GM21447 (cell line): ENCODE results near the gene FBLN2.

Source experiments
- ATAC-seq: cut with Tn5 transposase; IDR thresholded peaks from one replicate; pipeline ENCODE4 v1.9.1; 2021; ENCODE audit not compliant: unreplicated experiment

Gene FBLN2

DNA sequence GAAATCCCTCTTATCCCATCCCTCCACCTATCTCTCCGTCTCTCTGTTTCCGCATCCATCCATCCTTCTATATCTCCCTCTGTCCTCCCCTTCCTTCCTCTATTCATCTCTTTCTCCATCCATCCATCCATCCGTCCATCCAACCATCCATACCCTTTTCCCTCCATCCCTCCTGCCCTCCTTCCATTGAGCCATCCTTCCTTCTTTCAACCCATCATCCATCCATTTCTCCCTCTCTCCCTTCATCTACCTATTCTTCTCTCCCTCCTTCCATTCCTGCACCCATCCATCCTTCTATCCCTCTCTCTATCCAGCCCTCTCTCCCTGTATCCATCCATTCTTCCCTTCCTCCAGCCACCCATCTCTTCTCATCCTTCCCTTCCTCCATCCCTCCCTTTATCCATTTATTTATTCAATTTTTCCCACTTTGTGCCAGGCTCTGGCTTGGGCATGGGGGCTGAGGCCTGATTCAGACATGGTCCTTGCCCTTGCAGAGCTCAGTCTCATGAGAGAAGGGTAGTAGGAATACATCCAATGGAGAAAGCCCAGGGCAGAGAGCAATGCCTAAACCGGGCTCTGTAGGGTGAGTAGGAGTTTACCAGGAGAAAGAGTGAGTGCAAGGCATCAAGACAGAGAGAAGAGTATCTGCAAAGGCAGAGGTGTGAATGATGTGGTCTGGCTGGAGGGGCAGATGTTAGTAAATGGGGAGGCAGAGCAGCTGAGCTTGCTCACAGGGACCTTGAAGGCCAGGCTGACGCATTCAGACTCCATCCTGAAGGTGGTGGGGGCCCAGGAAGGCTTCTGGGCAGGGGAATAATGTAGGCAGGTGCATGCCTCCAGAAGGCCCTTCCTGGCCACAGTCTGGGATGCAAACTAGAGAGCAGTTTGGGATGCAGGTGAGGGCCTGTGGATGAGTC, 19.5 kb upstream of the FBLN2 start:
- no peak for ATAC-seq

DNA sequence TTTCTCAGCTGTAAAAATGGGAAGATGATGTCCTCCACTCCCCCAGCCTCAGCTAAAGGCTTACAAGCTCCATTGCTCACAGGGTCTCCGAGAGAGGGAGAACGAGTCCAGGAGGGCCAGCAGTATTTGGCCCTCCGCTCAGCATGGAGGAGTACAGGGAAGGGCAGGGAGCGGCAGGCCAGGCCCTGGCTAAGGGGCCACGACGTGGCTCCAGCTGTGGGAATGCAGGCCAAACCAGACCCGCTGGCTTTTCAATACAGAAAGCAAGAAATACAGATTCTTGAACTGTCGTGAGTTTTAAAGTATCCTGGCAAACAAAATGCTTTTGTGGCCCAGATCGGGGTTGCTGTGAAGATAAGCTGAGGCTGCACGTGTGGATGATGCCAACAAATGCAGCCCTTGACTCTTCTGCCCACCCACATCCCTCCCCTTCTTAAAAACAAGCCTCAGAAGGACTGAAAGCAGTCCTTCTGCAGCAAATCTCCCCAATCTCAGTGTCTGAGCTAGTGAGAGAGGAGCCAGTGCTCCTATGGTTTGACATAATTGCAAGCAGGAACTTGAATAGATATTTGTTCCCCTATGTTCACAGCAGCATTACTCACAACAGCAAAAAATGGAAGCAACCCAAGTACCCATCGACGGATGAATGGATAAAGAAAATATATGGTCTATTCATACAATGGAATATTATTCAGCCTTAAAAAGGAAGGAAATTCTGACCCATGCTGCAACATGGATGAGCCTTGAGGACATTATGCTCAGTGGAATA, 18.5 kb upstream of the FBLN2 start:
- no peak for ATAC-seq

DNA sequence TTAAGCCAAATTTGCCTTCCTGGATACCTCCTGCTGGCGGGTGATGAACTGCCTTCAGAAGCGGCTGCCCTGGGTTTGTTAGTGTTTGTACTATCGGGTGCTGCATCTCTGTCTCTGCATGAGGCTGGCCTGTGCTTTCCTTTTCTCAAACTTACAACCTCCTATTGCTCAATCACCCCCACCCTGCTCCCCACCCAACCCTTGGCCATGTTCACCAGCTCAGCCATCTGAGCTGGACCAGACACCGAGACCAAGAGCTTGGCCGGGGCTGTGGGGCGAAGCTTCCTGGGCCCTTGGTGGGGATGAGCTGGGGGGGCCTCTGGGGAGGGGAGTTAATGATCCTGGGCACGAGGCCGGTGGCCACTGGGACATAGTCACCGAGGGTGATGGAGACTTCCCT, 16.8 kb upstream of the FBLN2 start:
- no peak for ATAC-seq

DNA sequence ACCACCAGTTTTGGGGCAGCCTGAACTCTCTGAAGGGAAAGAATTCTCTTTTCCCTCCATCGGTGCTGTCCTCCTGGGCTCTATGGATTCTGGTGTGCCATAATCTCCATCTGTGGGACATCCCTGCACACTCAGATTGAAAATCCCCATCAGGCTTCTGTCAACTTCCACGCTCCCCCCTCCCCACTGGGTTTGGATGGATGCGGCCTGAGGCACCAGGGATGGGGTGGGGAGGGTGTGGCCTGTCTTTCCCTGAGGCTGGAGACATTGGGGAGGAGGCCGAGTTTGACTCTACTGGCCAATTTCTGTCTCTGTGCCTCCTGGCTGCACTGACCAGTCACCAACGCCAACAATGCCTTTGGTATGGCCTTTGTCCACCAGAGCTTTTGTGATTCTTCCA, 16.3 kb upstream of the FBLN2 start:
- ATAC-seq: no peak

DNA sequence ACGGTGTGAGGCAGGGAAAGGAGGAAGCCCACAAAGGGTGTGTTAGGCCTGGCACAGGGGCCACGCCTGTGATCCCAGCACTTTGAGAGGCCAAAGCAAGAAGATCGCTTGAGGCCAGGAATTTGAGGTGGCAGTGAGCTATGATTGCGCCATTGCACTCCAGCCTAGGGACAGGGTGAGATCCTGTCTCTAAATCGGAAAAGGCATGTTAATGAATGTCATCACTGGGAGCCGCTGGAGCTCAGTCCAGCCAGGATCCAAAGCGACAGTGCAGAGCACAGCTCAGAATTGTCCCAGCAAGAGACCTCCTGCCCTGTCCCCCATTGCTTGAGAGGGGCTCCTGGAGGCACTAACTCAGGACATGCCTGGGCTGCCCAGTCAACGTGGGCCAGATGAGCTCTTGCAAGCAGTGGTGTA, 15.0 kb upstream of the FBLN2 start:
- no peak for ATAC-seq

DNA sequence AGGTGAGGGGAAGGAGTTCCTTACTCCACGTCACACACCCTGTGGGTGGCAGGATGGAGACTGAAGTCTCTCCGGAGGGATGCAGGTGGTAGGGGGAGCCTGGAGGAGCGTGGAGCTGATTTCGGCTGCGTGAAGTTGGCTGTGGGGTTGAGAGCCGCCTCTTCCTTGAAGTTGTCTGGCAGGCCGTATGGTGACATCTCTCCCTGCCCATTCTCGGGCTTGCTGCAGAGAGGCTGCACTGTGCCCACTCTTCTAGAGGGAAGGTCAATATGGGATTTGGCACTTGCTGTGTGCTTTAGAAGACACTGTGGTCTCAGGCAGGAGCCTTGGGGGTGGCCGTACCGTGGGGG, 13.4 kb upstream of the FBLN2 start:
- ATAC-seq: no peak

DNA sequence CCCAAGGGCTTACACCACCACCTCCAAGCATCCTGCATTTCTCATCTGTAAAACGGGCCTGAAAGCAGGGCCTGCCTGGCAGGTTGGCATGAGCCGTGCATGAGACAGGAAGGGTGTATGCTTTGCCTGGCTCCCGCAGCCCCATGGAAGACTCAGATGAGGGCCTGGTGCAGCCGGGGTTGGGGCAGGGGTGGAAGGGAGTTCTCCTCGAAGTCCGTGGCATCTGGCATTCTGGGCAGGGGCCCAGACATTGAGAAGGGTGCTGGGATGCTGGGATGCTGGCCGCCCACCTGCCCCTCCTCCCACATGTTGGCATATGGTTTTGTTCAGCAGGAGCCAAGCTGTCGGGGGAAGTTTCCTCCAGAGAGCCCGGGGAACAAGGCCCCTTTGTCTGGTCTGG, 13.0 kb upstream of the FBLN2 start:
- no peak for ATAC-seq

DNA sequence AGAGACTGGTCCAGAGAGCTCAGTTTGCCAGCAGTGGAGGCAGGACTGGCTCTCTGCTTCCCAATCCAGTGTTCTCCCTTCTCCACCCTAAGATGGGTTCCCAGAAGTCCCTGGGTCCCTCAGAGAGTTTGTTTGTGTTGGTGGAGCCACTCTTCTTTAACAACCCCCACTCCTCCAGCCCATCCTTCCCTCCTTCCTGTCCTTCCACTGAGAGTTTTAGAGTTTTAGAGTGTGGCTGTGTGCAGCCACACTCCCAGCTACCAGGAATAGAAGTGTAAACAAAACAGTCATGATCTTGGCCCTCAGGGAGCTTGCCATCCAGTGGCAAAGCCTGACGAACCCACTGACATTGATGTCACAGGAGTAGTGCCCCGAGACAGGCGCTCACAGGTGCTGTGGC, 12.5 kb upstream of the FBLN2 start:
- no peak for ATAC-seq

DNA sequence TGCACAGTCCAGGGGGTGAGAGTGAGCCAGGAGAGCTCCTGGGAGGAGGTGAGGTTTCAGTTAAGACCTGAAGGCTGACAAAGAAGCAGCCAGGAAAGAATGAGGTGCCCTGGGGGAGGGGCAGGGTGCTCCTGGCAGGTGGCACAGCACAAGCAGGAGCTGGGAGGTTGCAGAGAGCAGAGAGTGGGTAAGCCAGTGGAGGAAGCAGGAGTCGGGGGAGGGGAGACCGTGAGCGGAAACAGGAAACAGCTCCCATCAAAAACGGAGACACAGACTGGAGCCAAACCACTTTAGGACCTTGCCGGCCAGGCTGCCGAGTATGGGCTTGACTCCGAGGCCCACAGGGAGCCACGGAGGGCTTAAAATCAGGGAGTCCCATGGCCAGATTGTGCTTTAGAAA, 12.1 kb upstream of the FBLN2 start:
- no peak for ATAC-seq

DNA sequence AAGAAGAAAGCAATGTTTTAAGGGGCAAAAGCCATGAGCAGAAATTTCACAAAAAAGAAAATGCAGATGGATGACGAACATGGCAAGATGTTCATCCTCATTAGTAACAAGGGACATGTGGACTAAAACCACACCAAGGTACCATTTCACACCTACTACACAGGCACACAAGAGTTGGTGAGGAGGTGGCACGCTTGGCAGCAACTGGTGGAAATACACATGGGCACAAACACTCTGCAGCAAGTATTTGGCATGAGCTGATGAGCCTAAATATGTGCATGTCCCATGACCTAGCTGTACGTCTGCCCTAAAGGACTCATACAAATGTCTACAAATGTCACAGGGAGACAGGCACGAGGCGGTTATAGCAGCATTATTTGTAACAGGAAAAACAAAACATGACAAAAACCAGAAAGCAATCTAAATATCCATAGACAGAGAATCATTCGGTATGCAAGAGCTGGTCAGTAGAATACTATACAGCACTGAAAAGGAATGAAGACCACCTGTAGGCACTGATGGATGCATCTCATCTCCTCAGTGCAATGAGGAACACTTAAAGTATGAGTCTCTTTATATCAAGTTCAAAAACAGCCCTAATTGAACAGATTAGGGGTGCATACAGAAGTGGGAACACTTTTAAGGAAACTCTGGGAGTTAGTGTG, 11.5 kb upstream of the FBLN2 start:
- no peak for ATAC-seq

DNA sequence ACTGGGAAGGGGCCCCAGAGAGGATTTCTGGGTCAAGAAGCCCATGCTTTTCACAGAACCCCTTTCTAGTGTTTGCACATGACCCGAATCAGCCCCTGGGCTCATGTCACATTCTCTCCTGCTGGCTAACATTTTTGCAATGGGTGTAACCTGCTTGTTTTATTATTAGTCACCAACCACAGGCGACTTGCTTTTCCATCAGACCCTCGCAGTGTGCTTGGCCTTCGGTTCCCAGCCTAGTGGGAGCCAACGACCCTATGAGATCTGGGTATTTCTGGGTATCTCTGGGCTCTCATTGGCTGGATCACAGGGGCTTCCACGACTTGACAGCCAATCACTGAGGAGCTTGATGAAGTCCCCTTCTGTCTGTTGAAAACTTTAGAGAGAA, 11.0 kb upstream of the FBLN2 start:
- no peak for ATAC-seq

DNA sequence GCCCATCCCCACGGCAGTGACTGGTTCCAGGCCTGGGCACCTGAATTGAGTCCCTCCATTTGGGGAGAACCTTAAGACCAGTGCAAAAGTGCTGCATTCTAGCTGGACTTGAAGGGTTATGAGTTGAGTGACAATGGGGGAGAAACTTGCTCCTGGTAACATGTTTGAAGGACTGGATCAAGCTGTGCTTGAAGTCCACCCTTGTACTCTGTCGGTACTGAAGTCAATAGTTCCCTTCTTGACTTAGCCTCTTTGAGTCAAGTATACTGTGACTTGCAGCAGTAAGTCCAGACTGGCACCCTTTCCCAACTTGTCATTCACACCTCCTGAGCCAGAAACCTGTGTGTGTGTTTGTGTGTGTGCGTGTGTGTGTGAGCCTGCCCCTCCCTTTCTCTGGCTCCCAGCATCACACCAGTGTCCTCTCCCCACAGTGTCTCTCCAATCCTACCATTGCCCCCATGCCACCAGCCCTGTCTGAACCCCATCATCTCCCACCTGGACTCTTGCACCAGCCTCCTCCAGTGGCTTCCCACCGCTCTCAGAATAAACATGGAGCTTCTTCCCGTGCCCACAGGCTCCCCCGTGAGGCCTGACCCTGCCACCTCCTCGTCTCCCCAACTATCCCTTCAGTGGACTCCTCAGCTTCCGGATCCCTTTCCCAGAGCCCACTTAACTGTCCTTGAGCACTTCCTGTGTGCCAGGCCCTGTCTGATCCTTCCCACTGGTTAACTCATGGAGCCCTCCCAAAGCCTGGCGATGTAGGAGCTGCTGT, 10.2 kb upstream of the FBLN2 start:
- ATAC-seq: no peak

DNA sequence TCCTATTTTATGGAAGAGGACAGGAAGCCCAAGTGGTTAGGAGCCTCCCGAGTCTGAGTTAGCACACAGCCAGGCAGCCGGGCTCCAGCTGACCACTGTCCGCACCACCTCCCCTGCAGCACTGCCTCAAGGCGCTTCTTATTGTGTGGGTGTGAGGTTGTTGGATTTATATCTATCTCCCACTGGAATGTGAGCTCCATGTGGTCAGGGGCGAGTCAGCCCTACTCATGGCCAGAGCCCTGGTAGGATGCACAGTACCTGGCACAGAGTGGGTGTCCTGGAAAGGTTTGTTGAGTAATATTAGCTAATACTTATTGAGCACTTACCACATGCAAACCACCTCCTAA, 9.7 kb upstream of the FBLN2 start:
- ATAC-seq: no peak

DNA sequence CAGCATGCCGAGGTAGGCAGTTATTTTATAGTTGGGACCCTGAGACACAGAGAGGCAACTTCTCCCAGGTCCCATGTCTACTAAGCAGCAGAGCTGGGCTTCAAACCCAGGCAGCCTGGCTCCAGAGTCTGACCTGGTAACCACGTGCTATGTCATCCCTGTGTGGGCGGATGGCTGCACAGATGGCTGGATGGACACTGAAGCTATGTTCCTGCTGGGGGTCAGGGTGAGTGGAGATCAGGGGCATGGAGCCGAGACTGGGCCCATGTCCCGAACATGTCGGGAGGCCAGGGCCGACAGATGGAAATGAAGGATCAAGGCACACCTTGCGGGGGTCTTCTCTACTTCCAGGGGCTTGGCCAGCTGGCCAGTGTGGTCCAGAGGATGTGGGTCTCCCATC, 9.3 kb upstream of the FBLN2 start:
- no peak for ATAC-seq

DNA sequence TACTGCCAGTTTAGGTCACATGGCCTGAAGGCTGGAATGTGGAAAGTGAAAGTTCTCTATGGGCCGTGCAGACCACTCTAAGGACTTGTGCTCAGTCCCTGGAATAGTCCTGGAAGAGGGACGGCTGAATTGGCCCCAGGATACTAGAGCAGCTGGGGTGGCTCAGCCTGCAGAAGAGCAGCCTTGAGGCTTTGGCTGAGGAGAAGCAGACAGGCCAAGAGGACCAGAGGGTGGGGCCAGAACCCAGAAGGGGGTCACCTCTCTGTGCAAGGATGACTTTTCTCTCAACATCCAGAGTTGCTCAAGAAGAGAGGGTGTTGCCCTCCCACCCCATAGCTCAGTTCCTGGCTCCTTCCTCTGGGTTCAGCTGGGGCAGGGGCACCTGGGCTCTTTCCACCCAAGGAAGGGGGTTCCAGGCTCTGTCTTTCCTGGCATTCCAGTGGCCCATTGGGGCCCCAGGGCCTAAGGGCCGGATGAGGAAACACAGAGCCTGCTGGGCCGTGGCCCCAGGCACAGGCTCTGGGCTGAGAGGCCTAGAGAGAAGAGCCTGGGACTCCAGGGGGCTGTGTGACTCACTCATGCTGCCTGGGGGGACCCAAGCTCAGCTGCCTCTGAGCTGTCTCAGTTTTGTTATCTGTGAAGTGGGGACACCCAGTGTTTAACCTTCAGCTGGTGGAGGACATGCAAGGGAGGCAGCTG, 8.5 kb upstream of the FBLN2 start:
- ATAC-seq: no peak

DNA sequence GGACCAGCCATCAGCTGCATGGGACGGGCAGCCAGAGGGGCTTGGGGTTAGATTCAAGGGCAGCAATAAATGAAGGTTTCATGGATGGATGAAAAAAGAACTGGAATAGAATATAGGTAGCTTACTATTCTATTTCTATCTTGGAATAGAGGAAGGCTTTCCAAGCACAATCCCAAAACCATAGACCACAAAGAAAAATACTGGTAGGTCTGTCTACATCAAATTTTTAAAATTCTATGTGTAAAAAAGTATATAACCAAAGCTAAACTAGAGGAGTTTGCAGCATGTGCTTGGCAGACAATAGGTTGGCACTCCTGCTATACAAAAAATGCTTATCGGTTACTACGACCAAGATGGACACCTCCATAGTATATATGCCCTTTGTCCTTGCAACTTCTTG, 7.2 kb upstream of the FBLN2 start:
- no peak for ATAC-seq

DNA sequence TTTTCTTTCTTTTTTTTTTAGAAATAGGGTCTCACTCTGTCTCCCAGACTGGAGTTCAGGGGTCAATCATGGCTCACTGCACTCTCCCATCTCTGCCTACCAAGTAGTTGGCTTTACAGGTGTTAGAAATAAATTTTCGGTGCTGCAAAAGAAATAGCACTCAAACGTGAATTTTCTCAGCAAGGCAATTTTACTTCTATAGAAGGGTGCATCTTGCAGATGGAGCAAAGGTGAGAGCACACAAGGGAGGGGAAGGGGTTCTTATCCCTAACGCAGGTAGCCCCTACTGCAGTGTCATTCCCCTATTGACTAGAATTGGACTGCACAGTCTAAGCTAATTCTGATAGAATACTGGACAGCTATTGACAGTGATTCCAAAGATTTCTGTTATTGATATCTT, 6.8 kb upstream of the FBLN2 start:
- no peak for ATAC-seq

DNA sequence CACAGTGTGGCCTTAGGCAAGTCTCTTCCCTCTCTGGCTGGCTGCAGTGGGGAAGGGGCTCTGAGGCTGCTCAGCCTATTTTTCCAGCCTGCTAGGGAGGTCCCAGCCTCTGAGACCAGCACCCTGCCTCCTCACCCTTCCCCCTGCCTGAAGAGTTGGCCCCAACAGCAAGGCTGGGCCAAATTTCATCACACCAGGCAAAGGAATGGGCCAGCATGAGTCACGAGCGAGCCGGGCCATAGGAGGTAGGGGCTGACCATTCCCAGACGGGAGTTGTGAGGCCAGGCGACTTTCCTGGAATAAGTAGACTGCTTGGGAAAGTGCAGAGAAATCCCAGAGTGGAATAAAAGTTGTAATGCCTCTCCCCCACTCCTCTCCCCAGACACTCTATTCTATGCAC, 5.7 kb upstream of the FBLN2 start:
- no peak for ATAC-seq

DNA sequence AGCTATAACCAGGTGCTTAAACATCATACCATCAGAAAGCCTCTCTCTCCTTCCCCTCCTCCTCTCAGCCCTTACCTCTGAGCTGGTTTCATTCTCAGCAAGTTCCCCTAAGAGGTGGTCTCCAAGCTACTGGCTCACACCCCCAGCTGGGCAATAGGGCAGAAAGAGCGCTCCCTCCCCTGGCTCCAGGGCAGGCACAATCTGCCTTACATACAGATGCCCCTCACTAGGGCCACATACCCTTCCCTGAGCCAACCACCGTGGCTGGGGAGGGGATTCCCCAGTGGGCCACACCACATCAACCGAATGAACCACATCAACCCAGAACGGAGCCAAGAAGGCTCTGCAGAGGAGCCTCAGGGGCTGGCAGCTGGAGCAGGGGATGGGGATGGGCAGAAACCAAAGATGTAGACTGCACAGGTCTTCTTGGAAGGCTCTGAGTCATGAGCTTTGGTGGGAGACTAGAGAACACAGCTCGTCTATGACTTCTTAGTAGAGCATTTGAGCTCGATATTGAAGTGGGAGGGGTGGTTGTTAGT, 4.6 kb upstream of the FBLN2 start:
- no peak for ATAC-seq

DNA sequence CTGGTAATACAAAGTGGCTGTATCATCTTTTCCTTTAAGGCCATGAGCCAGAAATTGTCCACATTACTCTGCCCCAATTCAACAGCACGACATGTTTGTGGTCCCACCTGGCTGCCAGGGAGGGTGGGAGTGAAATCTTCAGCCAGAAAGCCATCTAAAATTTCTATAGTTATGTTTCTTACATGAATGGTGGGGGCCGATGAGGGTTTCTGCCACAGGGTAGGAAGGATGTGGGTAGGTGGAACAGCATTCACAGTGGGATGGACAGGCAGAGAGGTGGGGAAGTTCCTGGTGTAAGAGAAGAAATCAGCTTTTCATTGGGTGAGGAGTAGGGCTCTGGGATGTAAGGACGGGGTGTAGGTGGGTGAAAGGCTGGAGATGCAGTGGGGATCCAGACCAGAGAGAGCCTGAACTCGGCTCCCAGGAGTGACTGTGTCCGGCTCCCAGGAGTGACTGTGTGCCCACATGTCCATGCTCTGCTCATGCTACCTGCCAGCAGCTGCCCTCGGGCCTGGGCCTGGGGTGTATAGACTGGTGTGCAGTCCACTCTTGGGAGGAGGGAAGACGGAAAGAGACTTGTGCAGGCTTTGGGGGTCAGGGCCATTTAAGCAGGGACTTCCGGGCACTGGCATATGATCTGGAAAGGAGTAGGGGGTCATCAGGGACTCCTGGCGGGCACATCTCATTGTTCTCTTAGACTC, 3.8 kb upstream of the FBLN2 start:
- no peak for ATAC-seq
